HG03060 (cell line): ENCODE results near the gene XPNPEP1.

Source experiments
- ATAC-seq: cut with Tn5 transposase; IDR thresholded peaks from one replicate; pipeline ENCODE4 v1.9.1; 2021; ENCODE audit warnings: low read depth, moderate number of reproducible peaks; ENCODE audit not compliant: unreplicated experiment

Gene XPNPEP1

GRCh38 chr10:109952526-109952925 is 29.2 kb upstream of the XPNPEP1 start:
- no peak for ATAC-seq

- ATAC-seq = no peak
These were observed 24.0 kb upstream of the XPNPEP1 start for GRCh38 chr10:109947111-109947920.

DNA sequence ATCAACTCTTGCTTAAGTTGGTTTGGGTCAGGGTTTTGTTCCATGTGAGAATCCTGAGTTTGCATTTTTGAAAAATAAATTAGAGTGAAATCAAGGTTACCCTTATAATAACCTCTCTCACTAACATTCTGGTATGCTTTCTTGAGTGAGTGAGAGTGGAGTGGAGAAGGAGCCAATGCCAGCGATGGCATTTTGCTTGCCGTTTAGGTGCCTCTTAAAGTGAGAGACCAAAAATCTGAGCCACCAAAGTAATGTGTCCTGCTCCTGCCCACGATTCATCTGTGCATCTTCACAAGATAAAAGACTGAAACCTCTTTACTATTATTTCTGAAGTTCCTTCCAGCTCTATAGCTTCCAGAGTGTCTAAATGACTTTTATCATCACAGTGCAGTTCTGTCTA is 23.4 kb upstream of the XPNPEP1 start:
- ATAC-seq = no peak

DNA sequence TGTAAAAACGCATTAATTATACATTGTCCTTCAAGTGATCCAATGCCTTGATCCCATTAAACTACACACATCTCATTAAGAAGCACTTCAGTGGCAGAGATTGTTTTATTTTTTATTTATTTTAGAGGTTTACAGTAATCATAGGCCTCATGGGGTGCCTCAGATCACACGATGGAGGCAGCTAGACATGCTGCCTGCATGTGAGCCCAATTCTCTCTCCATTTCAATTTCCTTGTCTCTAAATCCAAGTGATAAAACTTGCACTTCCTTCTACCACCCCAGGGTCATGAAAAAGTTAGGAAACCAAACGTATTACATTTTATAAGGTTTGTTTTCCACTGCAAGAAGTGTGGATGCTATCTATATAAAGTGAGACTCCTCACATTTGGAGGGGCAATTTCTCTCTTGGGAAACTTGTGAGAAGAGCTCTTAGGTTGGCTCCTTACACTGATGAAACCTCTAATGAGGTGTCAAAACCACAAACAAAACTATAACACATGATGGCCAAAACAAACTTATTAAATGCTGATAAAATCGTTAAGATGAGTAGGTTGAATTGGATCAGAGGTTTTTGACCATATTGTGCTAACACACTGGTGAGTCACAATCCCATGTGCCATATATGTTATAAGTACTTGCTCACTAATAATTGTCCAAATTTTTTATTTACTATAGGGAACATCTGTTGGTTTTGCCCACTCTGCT is 22.3 kb upstream of the XPNPEP1 start:
- no peak for ATAC-seq

DNA sequence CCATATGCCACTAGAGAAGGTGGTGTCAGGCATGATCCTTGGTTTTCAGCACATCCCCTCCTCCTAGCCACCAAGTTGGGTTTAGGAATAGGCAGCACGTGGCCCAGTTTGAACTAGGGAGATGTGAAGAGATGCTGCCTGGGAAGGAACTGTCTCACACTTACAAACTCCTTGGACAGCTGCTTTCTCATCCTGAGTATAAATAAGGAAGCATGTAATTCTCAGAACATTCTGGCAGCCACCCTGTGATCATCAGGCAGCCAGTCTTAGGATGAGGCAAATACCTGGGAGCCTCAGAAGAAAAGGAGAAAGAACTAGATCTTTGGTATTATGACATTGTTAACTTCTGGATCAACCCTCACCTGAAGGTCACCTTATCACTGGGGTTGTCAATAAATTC is 21.3 kb upstream of the XPNPEP1 start:
- no peak for ATAC-seq

GRCh38 chr10:109941236-109941862 is 18.0 kb upstream of the XPNPEP1 start:
- ATAC-seq = no peak

DNA sequence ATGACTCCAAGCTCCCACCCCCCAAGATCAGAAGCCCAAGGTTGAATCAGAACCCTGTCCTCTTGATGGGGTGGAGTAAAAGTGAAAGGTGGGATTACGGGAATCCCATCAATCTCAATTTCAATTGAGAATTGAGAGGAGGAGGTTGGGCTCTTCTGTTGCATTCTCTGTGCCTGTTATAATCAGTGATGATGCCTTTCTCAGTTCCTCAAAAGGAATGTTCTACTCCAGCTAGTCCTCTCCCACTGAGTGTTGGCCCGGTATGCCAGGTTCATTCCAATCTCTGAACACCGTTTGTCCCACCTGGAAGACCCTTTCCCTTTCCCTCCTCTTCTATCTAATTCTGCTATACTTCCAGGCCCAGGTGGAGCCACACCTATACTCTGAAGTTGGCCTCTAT is 17.2 kb upstream of the XPNPEP1 start:
- no peak for ATAC-seq

- no peak for ATAC-seq
These were observed 16.8 kb upstream of the XPNPEP1 start for GRCh38 chr10:109940117-109940516.

DNA sequence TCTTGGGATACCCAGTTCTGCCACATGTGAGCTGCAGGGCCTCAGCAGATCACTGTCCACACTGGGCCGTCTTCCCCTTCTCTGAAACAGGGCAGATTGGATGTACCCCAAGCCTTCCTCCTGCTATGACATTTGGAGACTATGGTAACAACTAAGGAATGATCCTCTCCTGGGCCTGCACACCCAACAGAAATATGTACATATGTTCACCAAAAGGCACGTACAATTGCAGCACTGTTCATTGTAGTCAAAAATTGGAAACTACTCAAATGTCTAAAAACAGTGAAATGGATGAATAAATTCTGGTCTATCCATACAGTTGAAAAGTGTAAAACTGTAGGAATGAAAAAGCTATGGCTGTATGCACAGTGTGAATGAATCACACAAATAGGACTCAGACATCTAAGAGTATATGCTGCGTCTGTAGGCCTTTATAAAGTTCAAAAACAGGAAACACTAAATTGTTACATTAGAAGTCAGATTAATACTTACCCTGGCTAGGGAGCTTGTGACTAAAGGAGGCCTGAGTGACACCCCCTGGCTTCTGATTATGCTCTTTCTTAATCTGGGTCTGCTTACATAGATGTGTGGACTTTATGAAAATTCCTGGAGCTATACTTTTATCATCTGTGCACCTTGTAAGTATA is 16.1 kb upstream of the XPNPEP1 start:
- ATAC-seq = no peak

- ATAC-seq = no peak
These were observed 14.3 kb upstream of the XPNPEP1 start for GRCh38 chr10:109937460-109938065.

- ATAC-seq = no peak
These were observed 11.9 kb upstream of the XPNPEP1 start for GRCh38 chr10:109934958-109935793.

DNA sequence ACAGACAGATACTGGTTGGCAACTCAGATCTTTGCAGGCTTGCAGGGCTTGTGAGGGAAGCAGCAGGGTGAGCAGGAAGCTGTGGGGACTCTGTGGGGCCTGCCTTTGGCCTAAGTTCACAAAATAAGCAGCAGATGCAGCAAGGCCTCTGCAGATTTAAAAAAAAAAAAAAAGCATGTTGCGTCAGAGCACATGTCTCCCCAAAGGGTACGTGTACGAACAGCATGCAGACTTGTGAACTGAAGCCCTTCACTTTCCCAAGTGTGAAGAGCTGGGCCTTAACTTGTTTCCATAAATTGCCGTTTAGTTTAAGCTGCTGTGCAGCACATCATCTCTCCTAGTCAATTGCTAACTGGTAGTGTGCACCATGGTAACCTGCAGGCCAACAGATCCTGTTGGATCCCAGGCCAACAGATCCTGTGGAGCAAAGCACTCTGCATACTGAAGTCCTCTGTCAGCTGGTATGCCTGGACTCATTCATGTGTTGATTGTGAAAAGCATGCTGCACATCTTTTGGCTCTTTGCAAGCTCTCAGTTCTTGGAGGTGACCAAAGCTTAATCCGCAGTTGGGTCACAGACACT is 10.8 kb upstream of the XPNPEP1 start:
- ATAC-seq = no peak

- no peak for ATAC-seq
These were observed 9.7 kb upstream of the XPNPEP1 start for GRCh38 chr10:109932968-109933367.

- no peak for ATAC-seq
These were observed 9.1 kb upstream of the XPNPEP1 start for GRCh38 chr10:109932391-109932790.

DNA sequence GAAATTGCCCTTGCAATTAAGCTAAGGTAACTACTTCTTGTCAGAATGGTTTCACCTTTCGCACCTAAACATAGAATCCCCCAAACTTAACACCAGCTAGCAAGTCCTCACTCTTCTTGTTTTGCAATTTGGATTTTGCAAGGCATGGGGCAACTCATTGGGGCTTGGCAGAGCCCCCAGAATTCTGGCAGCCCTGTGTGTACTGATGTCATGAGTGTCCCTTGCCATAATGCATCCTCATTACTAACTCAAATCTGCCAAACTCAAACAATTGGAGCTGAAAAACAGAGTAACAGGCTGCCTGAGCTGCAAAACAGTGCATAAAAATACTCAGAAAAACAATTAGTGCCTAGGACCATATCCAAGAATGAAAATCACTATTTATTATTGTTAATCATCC is 7.9 kb upstream of the XPNPEP1 start:
- ATAC-seq = no peak

- no peak for ATAC-seq
These were observed 6.3 kb upstream of the XPNPEP1 start for GRCh38 chr10:109929501-109930219.

DNA sequence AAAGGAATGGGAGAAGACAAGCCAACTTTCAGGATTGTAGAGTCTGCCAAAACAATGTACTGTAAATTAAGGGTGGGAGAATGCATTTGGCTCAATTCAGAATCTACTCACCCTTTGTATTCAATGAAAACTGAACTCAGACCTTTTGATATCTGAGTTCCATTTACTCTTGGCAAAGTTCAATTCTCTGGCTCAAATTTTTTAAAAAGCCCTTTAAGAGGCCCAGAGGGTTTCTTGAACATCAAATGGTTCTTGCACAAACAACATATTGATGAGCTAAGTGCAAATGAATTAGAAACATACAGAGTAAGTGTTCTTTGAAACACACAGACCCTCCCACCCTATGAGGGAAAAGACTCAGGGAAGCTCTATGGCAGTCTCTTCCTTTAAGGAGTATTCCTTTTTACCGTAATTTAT is 5.2 kb upstream of the XPNPEP1 start:
- no peak for ATAC-seq

DNA sequence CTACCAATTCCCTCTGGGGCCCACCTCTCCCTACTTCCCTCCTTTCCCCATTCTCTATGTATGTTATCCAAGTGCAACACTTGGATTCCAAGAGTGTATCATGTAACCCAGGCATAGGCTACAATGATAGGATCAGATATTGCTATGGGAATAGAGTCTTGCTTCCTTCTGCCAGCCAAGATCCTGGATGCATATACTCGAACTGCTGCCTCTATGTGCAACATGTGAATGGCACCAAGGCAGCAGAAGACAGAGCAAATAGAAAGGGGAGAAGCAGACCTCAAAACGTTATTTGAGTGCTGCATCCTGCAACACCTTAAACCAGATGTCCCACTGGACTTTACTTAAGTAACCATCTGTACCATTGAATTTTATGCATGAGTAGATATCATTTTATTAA is 3.5 kb upstream of the XPNPEP1 start:
- no peak for ATAC-seq
